Stimulated activated CD4-positive, alpha-beta T cell treated with anti-CD3 and anti-CD28 coated beads, TNF-alpha, amount 100 ng/mL, for 48 hours (primary cell): Measurements from ENCODE around the gene PLPP3.

Experiments
- DNase-seq, 3 donors: peaks; one replicate each; pipeline ENCODE4 v3.0.0-alpha.2; 2020; ENCODE audit warnings: low read depth in 3 of 3

The PLPP3 gene

GRCh38 chr1:56524263-56524662 is 55.1 kb downstream of the PLPP3 start:
- DNase-seq, result no peak

GRCh38 chr1:56522680-56523079 is 56.7 kb downstream of the PLPP3 start:
- DNase-seq, result no peak

- DNase-seq, result no peak
Measured at GRCh38 chr1:56520016-56520601, 59.3 kb downstream of the PLPP3 start.

GRCh38 chr1:56517404-56518130 is 61.8 kb downstream of the PLPP3 start:
- DNase-seq, result no peak

GRCh38 chr1:56516539-56517252 is 62.7 kb downstream of the PLPP3 start:
- DNase-seq, result no peak

- DNase-seq, result no peak
Measured at GRCh38 chr1:56515898-56516538, 63.3 kb downstream of the PLPP3 start.

- DNase-seq, result no peak
Measured at GRCh38 chr1:56512724-56513494, 66.5 kb downstream of the PLPP3 start.

- no peak for DNase-seq
Measured at GRCh38 chr1:56511766-56512165, 67.6 kb downstream of the PLPP3 start.

GRCh38 chr1:56511364-56511763 is 68.0 kb downstream of the PLPP3 start:
- DNase-seq, result no peak

GRCh38 chr1:56510642-56511021 is 68.7 kb downstream of the PLPP3 start:
- no peak for DNase-seq

- DNase-seq, result no peak
Measured at GRCh38 chr1:56509713-56510641, 69.4 kb downstream of the PLPP3 start.

- DNase-seq, result no peak
Measured at GRCh38 chr1:56508523-56508983, 70.8 kb downstream of the PLPP3 start.

GRCh38 chr1:56507925-56508522 is 71.3 kb downstream of the PLPP3 start:
- no peak for DNase-seq

- DNase-seq, result no peak
Measured at GRCh38 chr1:56506951-56507491, 72.3 kb downstream of the PLPP3 start.

GRCh38 chr1:56505792-56506743 is 73.3 kb downstream of the PLPP3 start:
- no peak for DNase-seq

GRCh38 chr1:56502700-56503245 is 76.6 kb downstream of the PLPP3 start:
- no peak for DNase-seq

GRCh38 chr1:56501888-56502287 is 77.5 kb downstream of the PLPP3 start:
- DNase-seq, result no peak

GRCh38 chr1:56501426-56501825 is 77.9 kb downstream of the PLPP3 start:
- no peak for DNase-seq
